Astrocyte (in vitro differentiated cells and primary cell): Measurements from ENCODE around the gene SRR.

ENCODE experiments used
- CTCF ChIP-seq: IDR thresholded peaks from 2 replicates; pipeline ENCODE4 v1.5.1; 2011; ENCODE audit warnings: low read depth, mild to moderate bottlenecking, inconsistent platforms, low read length, moderate library complexity; ENCODE audit not compliant: insufficient read depth
- EZH2 ChIP-seq: IDR thresholded peaks from 2 replicates; pipeline ENCODE4 v1.6.1; 2012; ENCODE audit warnings: mild to moderate bottlenecking, low read length, inconsistent platforms; ENCODE audit not compliant: insufficient read depth

- TF ChIP-seq CTCF (no peak), EZH2 (no peak)
Measured at GRCh38 chr17:2317796-2318195, 14.0 kb downstream of the SRR start.
